HL-60 (cell line): ENCODE data around the gene POMT1.
"Not testable (repeated sequence)": the region's sequence is repeated elsewhere in the genome, so short reads cannot be mapped to it uniquely, and the experiment has no call there.

ENCODE experiments used
- POLR2AphosphoS5 ChIP-seq: IDR thresholded peaks from 2 replicates; pipeline ENCODE4 v1.6.1; 2012; ENCODE audit warnings: low read depth
- SPI1 ChIP-seq: IDR thresholded peaks from 2 replicates; pipeline ENCODE4 v1.6.1; 2012; ENCODE audit warnings: low read depth, mild to moderate bottlenecking, borderline replicate concordance
- TF ChIP-seq, protein P1 (sequence below): IDR thresholded peaks from one replicate; pipeline ENCODE4 v1.5.1; 2011; ENCODE audit warnings: low read length, control low read depth, inconsistent platforms; ENCODE audit not compliant: insufficient read depth
- TF ChIP-seq, protein P2 (sequence below): IDR thresholded peaks from 2 replicates; pipeline ENCODE4 v1.6.1; 2012; ENCODE audit warnings: low read depth; ENCODE audit not compliant: insufficient replicate concordance

DNA sequence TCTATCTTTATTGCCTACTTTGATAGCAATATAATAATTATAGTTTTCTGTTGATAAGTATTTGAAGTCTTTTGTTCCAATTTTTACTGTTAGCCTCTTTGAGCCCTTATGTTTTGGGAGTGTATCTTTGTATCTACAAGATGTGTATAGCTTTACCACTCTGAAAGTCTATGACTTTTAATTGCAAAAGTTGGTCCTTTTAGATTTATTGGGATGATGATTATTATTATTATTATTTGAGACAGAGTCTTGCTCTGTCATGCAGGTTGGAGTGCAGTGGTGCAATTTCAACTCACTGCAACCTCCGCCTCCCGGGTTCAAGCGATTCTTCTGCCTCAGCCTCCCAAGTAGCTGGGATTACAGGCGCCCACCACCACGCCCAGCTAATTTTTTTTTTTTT is 30.6 kb upstream of the POMT1 start:
- TF ChIP-seq, protein P1, sequence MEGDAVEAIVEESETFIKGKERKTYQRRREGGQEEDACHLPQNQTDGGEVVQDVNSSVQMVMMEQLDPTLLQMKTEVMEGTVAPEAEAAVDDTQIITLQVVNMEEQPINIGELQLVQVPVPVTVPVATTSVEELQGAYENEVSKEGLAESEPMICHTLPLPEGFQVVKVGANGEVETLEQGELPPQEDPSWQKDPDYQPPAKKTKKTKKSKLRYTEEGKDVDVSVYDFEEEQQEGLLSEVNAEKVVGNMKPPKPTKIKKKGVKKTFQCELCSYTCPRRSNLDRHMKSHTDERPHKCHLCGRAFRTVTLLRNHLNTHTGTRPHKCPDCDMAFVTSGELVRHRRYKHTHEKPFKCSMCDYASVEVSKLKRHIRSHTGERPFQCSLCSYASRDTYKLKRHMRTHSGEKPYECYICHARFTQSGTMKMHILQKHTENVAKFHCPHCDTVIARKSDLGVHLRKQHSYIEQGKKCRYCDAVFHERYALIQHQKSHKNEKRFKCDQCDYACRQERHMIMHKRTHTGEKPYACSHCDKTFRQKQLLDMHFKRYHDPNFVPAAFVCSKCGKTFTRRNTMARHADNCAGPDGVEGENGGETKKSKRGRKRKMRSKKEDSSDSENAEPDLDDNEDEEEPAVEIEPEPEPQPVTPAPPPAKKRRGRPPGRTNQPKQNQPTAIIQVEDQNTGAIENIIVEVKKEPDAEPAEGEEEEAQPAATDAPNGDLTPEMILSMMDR = not testable (repeated sequence)
- TF ChIP-seq, protein P2, sequence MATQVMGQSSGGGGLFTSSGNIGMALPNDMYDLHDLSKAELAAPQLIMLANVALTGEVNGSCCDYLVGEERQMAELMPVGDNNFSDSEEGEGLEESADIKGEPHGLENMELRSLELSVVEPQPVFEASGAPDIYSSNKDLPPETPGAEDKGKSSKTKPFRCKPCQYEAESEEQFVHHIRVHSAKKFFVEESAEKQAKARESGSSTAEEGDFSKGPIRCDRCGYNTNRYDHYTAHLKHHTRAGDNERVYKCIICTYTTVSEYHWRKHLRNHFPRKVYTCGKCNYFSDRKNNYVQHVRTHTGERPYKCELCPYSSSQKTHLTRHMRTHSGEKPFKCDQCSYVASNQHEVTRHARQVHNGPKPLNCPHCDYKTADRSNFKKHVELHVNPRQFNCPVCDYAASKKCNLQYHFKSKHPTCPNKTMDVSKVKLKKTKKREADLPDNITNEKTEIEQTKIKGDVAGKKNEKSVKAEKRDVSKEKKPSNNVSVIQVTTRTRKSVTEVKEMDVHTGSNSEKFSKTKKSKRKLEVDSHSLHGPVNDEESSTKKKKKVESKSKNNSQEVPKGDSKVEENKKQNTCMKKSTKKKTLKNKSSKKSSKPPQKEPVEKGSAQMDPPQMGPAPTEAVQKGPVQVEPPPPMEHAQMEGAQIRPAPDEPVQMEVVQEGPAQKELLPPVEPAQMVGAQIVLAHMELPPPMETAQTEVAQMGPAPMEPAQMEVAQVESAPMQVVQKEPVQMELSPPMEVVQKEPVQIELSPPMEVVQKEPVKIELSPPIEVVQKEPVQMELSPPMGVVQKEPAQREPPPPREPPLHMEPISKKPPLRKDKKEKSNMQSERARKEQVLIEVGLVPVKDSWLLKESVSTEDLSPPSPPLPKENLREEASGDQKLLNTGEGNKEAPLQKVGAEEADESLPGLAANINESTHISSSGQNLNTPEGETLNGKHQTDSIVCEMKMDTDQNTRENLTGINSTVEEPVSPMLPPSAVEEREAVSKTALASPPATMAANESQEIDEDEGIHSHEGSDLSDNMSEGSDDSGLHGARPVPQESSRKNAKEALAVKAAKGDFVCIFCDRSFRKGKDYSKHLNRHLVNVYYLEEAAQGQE = not testable (repeated sequence)
- TF ChIP-seq POLR2AphosphoS5, SPI1: not testable (repeated sequence)
